ENCODE measurements around the gene GMDS.

- TF ChIP-seq CTCF (optimal IDR thresholded peaks at IDR 0.05 in 1 of 3, IDR thresholded peaks at IDR 0.05 in 1 of 3, conservative IDR thresholded peaks at IDR 0.05 in 1 of 3; ENCODE audit: extremely low read depth in 1 of 3, insufficient read depth in 2 of 3, low read length in 3 of 3) (no peak), EZH2 (IDR thresholded peaks at IDR 0.05; ENCODE audit: low read length) (no peak)
Measured at GRCh38 chr6:1594445-1595200, 650.8 kb downstream of the GMDS start.

Data from keratinocyte (primary cell).